Sciatic nerve (tissue), 2 donors: ENCODE results near the gene SLC22A31. TPM values are rescaled to one million over a fixed set of nuclear protein-coding genes. Genes with fewer than 3 reads are reported as not detected.
"Not testable (repeated sequence)": the region's sequence is repeated elsewhere in the genome, so short reads cannot be mapped to it uniquely, and the experiment has no call there.

Source experiments
- ATAC-seq: fragments of 200-7000 bp; cut with Tn5 transposase; one replicate; pipeline ENCODE4 v1.9.1; 2020; ENCODE audit warnings: mild to moderate bottlenecking, moderate library complexity
- DNase-seq: peaks from one replicate; pipeline ENCODE4 v3.0.0-alpha.2; 2020; ENCODE audit warnings: low spot score
- intact Hi-C: fragments of 100-400 bp; cut with DNase I; formaldehyde crosslinking; loops from one replicate; pipeline ENCODE4 v1.14.2; 2022
- total RNA-seq: library from RNA; stranded (reverse); fragmentation: NEBNext Ultra II Directional; extraction: Animal tissue kit (Norgen Biotek cat#: 25700); gene quantifications from one replicate; pipeline ENCODE4 v1.2.1, GENCODE V29; 2021
- donor health status: DM: no; HTN: no; CAD: no.
- donor health status: DM: no; HTN: no; CAD: no.

The SLC22A31 gene
- total RNA-seq, 1 donor from 2014 or later, result 0.98 TPM

DNA sequence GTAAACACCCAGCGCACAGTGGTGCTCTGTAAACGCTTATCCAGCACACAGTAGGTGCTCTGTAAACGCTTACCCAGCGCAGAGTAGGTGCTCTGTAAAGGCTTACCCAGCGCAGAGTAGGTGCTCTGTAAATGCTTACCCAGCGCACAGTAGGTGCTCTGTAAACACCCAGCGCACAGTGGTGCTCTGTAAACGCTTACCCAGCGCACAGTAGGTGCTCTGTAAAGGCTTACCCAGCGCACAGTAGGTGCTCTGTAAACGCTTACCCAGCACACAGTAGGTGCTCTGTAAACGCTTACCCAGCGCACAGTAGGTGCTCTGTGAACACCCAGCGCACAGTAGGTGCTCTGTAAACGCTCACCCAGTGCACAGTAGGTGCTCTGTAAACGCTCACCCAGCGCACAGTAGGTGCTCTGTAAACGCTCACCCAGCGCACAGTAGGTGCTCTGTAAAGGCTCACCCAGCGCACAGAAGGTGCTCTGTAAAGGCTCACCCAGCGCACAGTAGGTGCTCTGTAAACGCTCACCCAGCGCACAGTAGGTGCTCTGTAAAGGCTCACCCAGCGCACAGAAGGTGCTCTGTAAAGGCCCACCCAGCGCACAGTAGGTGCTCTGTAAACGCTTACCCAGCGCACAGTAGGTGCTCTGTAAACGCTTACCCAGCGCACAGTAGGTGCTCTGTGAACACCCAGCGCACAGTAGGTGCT, 14.3 kb downstream of the SLC22A31 start:
- DNase-seq, intact Hi-C loops, ATAC-seq: not testable (repeated sequence)

DNA sequence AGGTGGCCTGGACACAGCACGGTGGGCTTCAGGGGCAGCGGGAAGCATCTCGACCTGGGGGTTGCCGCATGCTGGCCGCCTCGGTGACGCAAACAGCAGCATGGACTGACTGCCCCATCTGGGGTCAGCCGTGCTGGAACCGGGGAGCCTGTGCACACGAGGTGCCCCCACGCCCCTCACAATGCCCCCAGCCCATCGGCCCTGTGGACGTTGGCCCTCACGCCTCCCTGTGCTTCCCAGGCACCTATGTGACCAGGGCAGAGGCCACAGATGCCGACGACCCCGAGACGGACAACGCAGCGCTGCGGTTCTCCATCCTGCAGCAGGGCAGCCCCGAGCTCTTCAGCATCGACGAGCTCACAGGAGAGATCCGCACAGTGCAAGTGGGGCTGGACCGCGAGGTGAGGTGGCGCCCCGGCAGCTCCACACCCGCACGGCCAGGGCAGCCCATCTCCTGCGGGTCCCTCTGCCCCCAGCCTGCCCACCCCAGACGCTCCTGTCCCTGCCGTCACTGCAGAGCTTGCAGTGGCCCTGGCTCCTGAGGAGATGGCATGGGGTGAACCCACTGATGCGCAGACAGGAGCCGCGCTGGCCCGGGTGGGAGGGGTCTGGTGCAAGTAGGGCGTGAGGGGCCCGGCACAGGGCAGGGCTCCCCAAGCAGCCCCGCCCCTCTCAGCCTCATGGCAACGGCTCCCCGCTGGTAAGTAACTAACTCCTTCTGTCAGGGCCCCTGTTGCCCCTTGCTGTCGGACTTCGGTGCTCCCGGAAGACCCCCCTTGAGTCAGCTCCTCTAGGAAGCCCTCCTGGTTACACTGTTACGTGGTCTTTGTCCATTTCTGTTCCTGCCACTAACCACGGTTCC, 15.2 kb downstream of the SLC22A31 start:
- no peak for DNase-seq
- ATAC-seq, result no peak
- intact Hi-C loops, result no loop called here

DNA sequence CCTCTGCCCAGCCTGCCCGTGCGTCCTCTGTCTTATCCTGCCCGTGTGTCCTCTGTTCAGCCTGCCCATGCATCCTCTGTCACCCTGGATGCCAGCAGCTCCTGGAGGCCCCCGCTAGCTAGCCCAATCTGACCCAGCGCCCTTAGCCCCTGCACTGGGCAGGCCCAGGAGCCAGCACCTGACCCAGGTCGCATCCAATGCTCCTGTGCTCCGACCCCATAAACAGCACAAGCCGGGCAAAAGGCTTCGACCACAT, 15.7 kb downstream of the SLC22A31 start:
- no peak for DNase-seq
- intact Hi-C loops, result no loop called here
- ATAC-seq, result no peak

GRCh38 chr16:89183975-89184676, 16.2 kb downstream of the SLC22A31 start:
- intact Hi-C loops, result no loop called here
- no peak for ATAC-seq
- no peak for DNase-seq

- DNase-seq, result no peak
- ATAC-seq, result no peak
- intact Hi-C loops, result no loop called here
Measured at GRCh38 chr16:89183463-89183862, 16.9 kb downstream of the SLC22A31 start.

DNA sequence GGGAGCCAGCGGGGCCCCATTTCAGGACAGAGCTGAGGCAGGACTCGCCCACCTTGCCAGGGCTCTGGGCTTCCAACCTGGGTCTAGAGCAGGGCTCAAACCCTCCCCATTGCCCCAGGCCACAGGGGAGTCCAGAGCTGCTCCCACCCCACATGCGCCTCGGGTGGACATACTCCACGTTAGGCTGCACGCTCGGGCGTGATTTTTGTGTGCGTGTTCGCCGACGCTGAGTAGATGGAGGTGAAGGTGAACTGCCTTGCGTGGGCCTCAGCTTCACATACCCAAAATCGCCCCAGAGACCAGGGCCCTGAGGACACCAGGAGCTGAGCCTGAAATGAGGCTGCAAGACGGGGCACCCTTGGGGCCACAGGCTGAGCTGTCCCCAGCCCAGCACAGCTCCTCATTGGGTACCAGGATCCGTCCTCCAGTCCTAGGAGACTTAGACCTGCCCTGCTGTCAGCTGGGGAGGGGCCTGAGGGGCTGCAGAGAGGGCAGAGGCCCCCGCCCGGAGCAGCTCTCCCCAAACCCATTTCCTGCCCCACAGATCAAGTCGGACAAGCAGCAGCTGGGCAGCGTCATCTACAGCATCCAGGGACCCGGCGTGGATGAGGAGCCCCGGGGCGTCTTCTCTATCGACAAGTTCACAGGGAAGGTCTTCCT, 20.6 kb downstream of the SLC22A31 start:
- no peak for ATAC-seq
- DNase-seq, result no peak
- intact Hi-C loops, result no loop called here

- no peak for ATAC-seq
- intact Hi-C loops, result no loop called here
- DNase-seq, result no peak
Measured at GRCh38 chr16:89179148-89179484, 21.2 kb downstream of the SLC22A31 start.

GRCh38 chr16:89178453-89179147, 21.7 kb downstream of the SLC22A31 start:
- ATAC-seq (no peak), DNase-seq (no peak)
- intact Hi-C loops, result no loop called here

GRCh38 chr16:89177501-89177900, 22.8 kb downstream of the SLC22A31 start:
- DNase-seq (no peak), ATAC-seq (no peak)
- intact Hi-C loops, result no loop called here

GRCh38 chr16:89176717-89177116, 23.6 kb downstream of the SLC22A31 start:
- DNase-seq, result no peak
- no peak for ATAC-seq
- intact Hi-C loops, result no loop called here

GRCh38 chr16:89176147-89176690, 24.1 kb downstream of the SLC22A31 start:
- DNase-seq (no peak), ATAC-seq (no peak)
- intact Hi-C loops, result no loop called here

DNA sequence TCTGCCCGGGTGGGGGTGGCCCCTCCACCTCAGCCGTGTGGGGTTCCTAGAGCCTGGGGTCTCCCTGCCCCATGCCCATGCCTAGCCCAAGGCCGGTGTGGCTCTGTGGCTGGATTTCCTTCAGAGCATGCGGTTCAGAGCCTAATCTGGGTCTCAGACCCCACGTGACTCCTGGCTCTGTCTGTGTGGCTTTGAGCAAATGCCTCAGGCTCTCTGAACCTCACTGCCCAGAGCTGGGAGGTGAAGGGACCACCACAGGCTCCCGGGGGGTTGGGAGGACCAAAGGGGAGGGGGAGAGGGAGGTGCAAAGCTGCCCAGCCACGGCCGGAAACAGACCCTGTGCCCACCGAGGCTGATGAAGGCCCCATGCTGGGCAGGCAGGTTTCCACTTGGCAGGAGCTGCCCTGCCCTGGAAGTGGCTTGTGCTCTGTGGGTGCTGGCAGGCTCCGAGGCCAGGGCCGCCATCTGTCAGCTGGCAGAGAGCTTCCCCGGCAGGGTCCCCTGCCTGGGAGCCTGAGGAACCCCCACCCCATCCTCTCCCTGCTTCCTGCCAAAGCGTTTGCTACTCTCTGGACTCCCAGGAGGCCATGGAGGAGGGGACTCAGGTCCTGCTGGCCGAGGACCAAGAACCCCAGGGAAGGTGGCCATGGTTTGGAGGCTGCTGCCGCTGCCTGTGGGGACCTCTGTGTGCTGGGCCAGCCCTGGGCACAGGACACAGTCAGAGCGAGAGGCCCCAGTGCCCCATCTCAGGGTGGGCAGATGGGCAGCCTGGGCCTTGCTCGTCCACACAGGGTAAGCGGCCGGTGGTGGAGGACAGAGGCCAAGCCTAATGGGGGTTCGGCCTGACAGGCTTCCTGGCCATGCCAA, 24.8 kb downstream of the SLC22A31 start:
- DNase-seq (no peak), ATAC-seq (no peak)
- intact Hi-C loops, result no loop called here

DNA sequence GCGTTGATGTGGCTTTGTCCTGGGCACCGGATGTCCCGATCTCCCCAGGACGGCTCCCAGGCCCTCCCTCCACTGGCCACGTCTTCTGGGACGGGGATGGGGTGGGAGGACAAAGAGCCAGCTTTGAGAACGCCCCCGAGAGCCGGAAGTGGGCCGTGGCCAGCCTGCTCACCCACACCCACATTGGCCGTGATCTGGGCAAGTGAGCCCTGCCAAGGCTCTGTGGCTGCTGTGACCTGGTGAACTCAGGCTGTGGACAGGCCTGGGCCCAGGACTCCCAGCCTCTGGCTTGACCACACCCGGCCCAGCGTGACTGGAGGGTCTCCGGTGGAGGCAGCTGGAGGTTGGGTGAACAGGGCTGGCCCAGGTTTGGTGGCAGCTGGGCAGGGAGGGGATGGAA, 25.5 kb downstream of the SLC22A31 start:
- DNase-seq (no peak), ATAC-seq (peak; percentile 25)
- intact Hi-C loops, result no loop called here

DNA sequence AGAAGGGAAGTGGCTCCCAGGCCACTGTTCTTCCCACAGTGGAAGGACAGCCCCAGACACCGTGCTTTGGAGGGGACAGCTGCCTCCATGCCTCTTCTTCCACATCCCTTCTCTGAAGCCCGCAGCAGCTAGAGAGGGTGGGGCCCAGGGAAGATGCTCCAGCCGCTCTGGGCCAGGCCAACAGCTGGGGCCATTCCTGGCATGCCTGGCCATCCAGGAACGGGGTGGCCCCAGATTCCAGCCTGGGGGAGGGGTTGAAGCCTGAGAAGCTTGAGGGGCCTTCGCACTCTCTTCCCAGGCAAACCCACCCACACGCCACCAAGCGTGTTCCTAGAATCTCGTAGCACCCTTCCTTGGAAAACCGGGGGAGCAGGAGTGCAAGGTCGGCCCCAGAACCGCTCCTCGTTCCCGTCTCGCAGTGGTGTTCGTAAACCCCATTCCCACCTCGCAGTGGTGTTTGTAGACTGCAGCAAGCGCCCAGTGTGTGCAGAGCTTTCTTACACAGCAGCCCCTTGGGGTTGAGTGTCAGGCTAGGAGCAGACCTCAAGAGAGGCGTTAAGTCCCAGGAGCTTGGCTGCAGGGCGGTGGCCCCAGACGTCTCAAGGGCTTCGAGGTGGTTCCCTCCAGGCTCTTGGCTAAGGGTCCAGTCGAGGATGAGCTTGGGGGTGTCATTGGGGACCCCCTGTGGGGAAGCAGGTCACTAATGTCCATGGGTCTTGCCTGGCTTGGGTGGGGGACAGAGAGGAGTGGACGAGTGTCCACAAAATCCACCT, 26.1 kb downstream of the SLC22A31 start:
- DNase-seq (no peak), ATAC-seq (no peak)
- intact Hi-C loops, result no loop called here

GRCh38 chr16:89173174-89173921, 27.0 kb downstream of the SLC22A31 start:
- DNase-seq, result no peak
- ATAC-seq, result no peak
- intact Hi-C loops, result no loop called here

DNA sequence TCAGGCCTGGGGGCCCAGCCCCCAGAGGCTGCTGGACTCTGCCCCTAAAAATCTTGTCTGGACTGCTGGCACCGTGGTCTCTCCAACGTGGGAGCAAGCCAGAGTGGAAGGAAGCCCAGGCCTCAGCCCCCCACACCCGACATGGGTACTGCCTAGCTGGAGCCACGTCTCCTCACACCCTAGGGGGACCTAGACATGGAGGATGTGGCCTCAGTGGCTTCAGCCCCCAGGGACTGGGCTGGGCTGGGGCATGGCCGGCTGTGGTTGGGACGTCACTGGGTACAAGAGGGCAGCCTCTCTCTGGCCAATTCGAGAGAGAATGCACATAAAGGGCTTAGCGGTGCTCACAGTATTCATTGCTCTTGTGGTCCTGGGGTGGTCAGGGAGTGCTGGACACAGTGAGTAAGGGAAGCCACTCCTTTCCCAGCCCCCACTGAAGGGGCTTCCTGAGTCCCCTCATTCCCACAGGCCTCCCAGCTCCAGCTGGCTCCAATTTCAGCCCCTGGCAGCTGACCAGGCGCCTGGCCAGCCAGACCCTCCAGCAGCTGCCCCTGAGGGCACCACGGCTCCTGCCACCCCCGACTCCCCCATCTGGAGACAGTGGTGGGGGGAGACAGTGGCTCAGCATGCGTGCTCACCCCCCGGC, 27.7 kb downstream of the SLC22A31 start:
- intact Hi-C loops, result no loop called here
- ATAC-seq (no peak), DNase-seq (no peak)
